GM12878 (cell line): ENCODE data around the gene TRIM56. TPM values are rescaled to one million over a fixed set of nuclear protein-coding genes. Genes with fewer than 3 reads are reported as not detected.
A peak's percentile ranks its signal among the peaks of the same experiment; 100 is the strongest.

Experiments used
- ATAC-seq: fragments of 200-7000 bp; cut with Tn5 transposase; 3 replicates; pipeline ENCODE4 v1.9.1; 2020; ENCODE audit warnings: mild to moderate bottlenecking, moderate library complexity
- BruUV-seq: library from RNA; stranded (reverse); fragments of 400-500 nt; replicated peaks from 2 replicates; lab custom pipeline; 2021; lab: Mats Ljungman, UMichigan
- CTCF ChIA-PET: fragments of 300-600 bp; sonication (Branson Sonifier 250); formaldehyde crosslinking; extraction: SDS; loops from one replicate; lab custom pipeline; 2021; ENCODE audit warnings: inconsistent platforms; lab: Yijun Ruan, JAX
- POLR2A ChIA-PET: fragments of 350-600 bp; formaldehyde crosslinking; extraction: SDS; loops from one replicate; lab custom pipeline; 2021; ENCODE audit warnings: inconsistent platforms; lab: Charles Lee
- RAD21 ChIA-PET: fragments of 300-600 bp; sonication (Branson Sonifier 250); formaldehyde crosslinking; loops from one replicate; lab custom pipeline; 2023; ENCODE audit warnings: antibody characterized with exemption; ENCODE audit not compliant: unreplicated experiment; lab: Charles Lee
- SMC1A ChIA-PET: fragments of 300-600 bp; sonication (Branson Sonifier 250); formaldehyde crosslinking; loops from one replicate; lab custom pipeline; 2023; ENCODE audit not compliant: unreplicated experiment, uncharacterized antibody; lab: Charles Lee
- DNase-seq: peaks from one replicate; pipeline ENCODE4 v3.0.0-alpha.2; 2011; ENCODE audit warnings: low read depth, low spot score
- FAIRE-seq: peaks from 3 replicates; lab custom pipeline; 2011; peaks lifted over from hg19 to GRCh38; lab: Jason Lieb, UNC
- H2AFZ ChIP-seq: 2 replicates; pipeline ENCODE4 v1.6.0; 2011; ENCODE audit warnings: low read depth, low read length, control low read depth; ENCODE audit not compliant: control insufficient read depth
- H3K27ac ChIP-seq: 2 replicates; pipeline ENCODE4 v1.5.1; 2011; ENCODE audit warnings: control low read depth; ENCODE audit not compliant: control insufficient read depth, insufficient read depth
- H3K27me3 ChIP-seq, 2 experiments: replicated peaks in 1 of 2; 2 replicates each; pipeline versions ENCODE4 v1.6.0 to v1.6.1; 2011; ENCODE audit warnings: low read length in 1 of 2; ENCODE audit not compliant: control insufficient read depth in 2 of 2, insufficient read depth in 2 of 2
- H3K36me3 ChIP-seq, 2 experiments: 2 replicates each; pipeline ENCODE4 v1.5.1; 2011; ENCODE audit warnings: low read length in 1 of 2; ENCODE audit not compliant: control insufficient read depth in 2 of 2, insufficient read depth in 2 of 2
- H3K4me1 ChIP-seq: 2 replicates; pipeline ENCODE4 v1.6.1; 2011; ENCODE audit warnings: mild to moderate bottlenecking, low read length, moderate library complexity, mixed read lengths; ENCODE audit not compliant: control insufficient read depth, insufficient read depth
- H3K4me2 ChIP-seq: 2 replicates; pipeline ENCODE4 v1.6.0; 2011; ENCODE audit warnings: control low read depth; ENCODE audit not compliant: control insufficient read depth, insufficient read depth
- H3K4me3 ChIP-seq: fragments of 200-600 bp; sonication (generic); 2 replicates; pipeline ENCODE4 v1.5.1; 2016
- H3K79me2 ChIP-seq: 2 replicates; pipeline ENCODE4 v1.6.0; 2011; ENCODE audit warnings: low read length; ENCODE audit not compliant: control insufficient read depth, insufficient read depth
- H3K9ac ChIP-seq: 2 replicates; pipeline ENCODE4 v1.8.0; 2011; ENCODE audit warnings: low read length, control low read depth, mixed read lengths; ENCODE audit not compliant: control insufficient read depth, insufficient read depth
- H3K9me3 ChIP-seq: replicated peaks from 3 replicates; pipeline ENCODE4 v1.5.1; 2011; ENCODE audit warnings: mild to moderate bottlenecking, low read length; ENCODE audit not compliant: control insufficient read depth, insufficient read depth
- H4K20me1 ChIP-seq: 2 replicates; pipeline ENCODE4 v1.6.0; 2011; ENCODE audit not compliant: control insufficient read depth, insufficient read depth
- BCL3 ChIP-seq: IDR thresholded peaks from 2 replicates; pipeline ENCODE4 v1.6.1; 2011; ENCODE audit warnings: borderline replicate concordance, low read depth, mild to moderate bottlenecking, moderate library complexity, low read length; ENCODE audit not compliant: insufficient read depth, poor library complexity, severe bottlenecking
- CBX3 ChIP-seq: fragments of 200-600 bp; sonication (generic); IDR thresholded peaks from 2 replicates; pipeline ENCODE4 v1.6.1; 2016; ENCODE audit warnings: low read depth, borderline replicate concordance
- IKZF1 ChIP-seq: fragments of 450-650 bp; conservative IDR thresholded peaks from 2 replicates; pipeline ENCODE4 v1.6.1; 2017; ENCODE audit warnings: antibody characterized with exemption, mild to moderate bottlenecking
- MEF2B ChIP-seq: fragments of 450-650 bp; IDR thresholded peaks from 2 replicates; pipeline ENCODE4 v1.6.1; 2018; ENCODE audit warnings: mild to moderate bottlenecking, moderate library complexity; ENCODE audit not compliant: partially characterized antibody, poor library complexity, severe bottlenecking
- NR2C1 ChIP-seq: fragments of 450-650 bp; IDR thresholded peaks from 2 replicates; pipeline ENCODE4 v1.6.1; 2017; ENCODE audit warnings: antibody characterized with exemption, mild to moderate bottlenecking, moderate library complexity
- PKNOX1 ChIP-seq: fragments of 450-650 bp; IDR thresholded peaks from 2 replicates; pipeline ENCODE4 v1.6.1; 2016; ENCODE audit warnings: mild to moderate bottlenecking
- RAD21 ChIP-seq: IDR thresholded peaks from 2 replicates; pipeline ENCODE4 v1.6.1; 2011; ENCODE audit warnings: mild to moderate bottlenecking, low read depth, low read length, moderate library complexity; ENCODE audit not compliant: insufficient read depth
- SMARCA5 ChIP-seq: fragments of 450-650 bp; IDR thresholded peaks from 2 replicates; pipeline ENCODE4 v1.6.1; 2017; ENCODE audit warnings: mild to moderate bottlenecking
- TBL1XR1 ChIP-seq: IDR thresholded peaks from 2 replicates; pipeline ENCODE4 v1.6.1; 2012; ENCODE audit warnings: low read depth, low read length, improper control_type of control experiment
- USF2 ChIP-seq: IDR thresholded peaks from 2 replicates; pipeline ENCODE4 v1.6.1; 2011; ENCODE audit warnings: low read depth, low read length, improper control_type of control experiment, borderline replicate concordance
- YY1 ChIP-seq: IDR thresholded peaks from 2 replicates; pipeline ENCODE4 v1.6.1; 2011; ENCODE audit warnings: low read depth, mild to moderate bottlenecking, low read length
- WGBS: methylation state at CpG from one replicate; pipeline ENCODE4 v1.1.6; 2016; ENCODE audit warnings: low lambda C conversion rate; ENCODE audit not compliant: insufficient replicate concordance, insufficient coverage; ENCODE audit errors: missing lambda C conversion rate; 5-methylcytosine and 5-hydroxymethylcytosine counted together
- in situ Hi-C: fragments of 300-500 bp; cut with MboI; formaldehyde crosslinking; loops from 9 replicates; pipeline ENCODE4 v1.14.3; 2018; ENCODE audit warnings: mixed read lengths
- intact Hi-C: fragments of 100-400 bp; cut with micrococcal nuclease; formaldehyde crosslinking; loops from one replicate; pipeline ENCODE4 v1.14.2; 2022; ENCODE audit not compliant: unreplicated experiment
- polyA plus RNA-seq, 11 experiments: library from polyadenylated mRNA; depleted of rRNA in 4 of 11; unstranded in 6 of 11; stranded (reverse) in 5 of 11; fragments of >200 nt; fragmentation: Nextera tagmentation in 4 of 11; fragmentation: Illumina TruSeq in 1 of 11; extraction: Ambion mirVana in 4 of 11; extraction: Trizol in 1 of 11; gene quantifications; 1 replicate in 1 of 11; 2 replicates in 10 of 11; pipeline versions ENCODE4 v1.2.1 to v1.2.3, GENCODE V29; 2011 to 2016; ENCODE audit warnings: inconsistent platforms in 2 of 11, missing spikeins in 2 of 11, low read depth in 1 of 11
- total RNA-seq, 4 experiments: library from RNA; depleted of rRNA in 3 of 4; stranded (reverse); fragments of >200 nt in 3 of 4; fragmentation: Illumina TruSeq in 1 of 4; extraction: Trizol in 1 of 4; gene quantifications; 2 replicates each; pipeline versions ENCODE4 v1.2.1 to v1.2.3, GENCODE V29; 2013 to 2021

TRIM56 gene
- total and polyA plus RNA-seq, 10 of the 15 experiments (the other 5 are each of a cell fraction or from before 2014, with no cell fraction given), result 3.2 to 37.5 (median 11.8) TPM

DNA sequence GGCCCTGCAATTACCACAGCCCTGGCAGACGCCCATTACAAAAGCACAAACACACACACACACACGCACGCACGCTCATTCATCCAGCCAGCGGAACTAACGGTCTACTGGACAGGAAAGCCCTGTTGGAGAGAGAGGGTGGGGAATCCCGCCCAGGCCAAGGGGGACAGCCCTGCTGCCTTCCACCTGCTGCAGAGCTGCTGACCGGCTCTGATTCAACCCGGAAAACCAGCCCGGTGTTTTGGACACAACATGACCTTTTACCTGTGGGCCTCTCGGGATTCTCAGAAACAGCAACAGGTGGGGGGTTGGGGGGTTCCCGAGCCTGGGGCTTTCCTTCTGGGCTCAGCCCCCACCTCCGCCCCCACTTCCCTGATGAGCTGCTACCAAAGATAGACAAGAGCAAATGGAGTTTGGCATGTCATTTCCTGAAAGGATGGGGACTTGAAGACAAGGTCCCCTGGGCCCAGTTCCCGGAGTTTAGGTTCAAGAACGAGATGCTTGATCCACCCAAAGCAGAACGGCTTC lies 23.1 kb downstream of the TRIM56 start (continued):
- TF ChIP-seq BCL3 (peak; percentile 52), RAD21 (no peak), MEF2B (peak; percentile 78), CBX3 (no peak), IKZF1 (peak; percentile 92), YY1 (no peak), USF2 (no peak), NR2C1 (peak; percentile 86), TBL1XR1 (peak; percentile 79)

GRCh38 chr7:101108961-101109360 lies 23.7 kb downstream of the TRIM56 start:
- Histone ChIP-seq H3K27ac (no peak overlapping the region), H4K20me1 (no peaks in the 10 kb centered on the region), H3K27me3 (no peaks in the 10 kb centered on the region), H3K4me1 (peaks cover 12% of the 10 kb centered on the region), H3K4me2 (no peak overlapping the region), H3K79me2 (no peaks in the 10 kb centered on the region), H3K4me3 (no peak overlapping the region), H3K9ac (no peak overlapping the region; the same call in 1 of the 2 replicates), H2AFZ (no peak overlapping the region), H3K36me3 (no peaks in the 10 kb centered on the region), H3K9me3 (no peaks in the 10 kb centered on the region)
- no peak for DNase-seq
- BruUV-seq, result no TSS peak
- WGBS, result 63% methylated on average over 7 of the region's 7 CpGs
- intact Hi-C loops (no loop called here), in situ Hi-C loops (no loop called here)
- ChIA-PET POLR2A (interaction anchor here (0.7 to 3.3 kb wide), 5 partner anchors 9 to 31 kb away, joined by 3 to 24 read pairs (median 4); partner anchors contain the start of gene TRIM56), SMC1A (interaction anchor here (0.8 to 1.5 kb wide), 6 partner anchors 11 to 84 kb away, joined by 3 to 8 read pairs (median 4); no protein-coding TSS in a partner anchor), CTCF (interaction anchor here (0.8 to 3.4 kb wide), 9 partner anchors 14 to 84 kb away, joined by 3 to 11 read pairs (median 4); partner anchors contain the start of gene TRIM56), RAD21 (interaction anchor here (0.7 to 2.0 kb wide), 5 partner anchors 14 to 34 kb away, joined by 3 to 14 read pairs (median 5); partner anchors contain the start of genes SERPINE1 and TRIM56)
- no peak for TF ChIP-seq PKNOX1
- TF ChIP-seq NR2C1, result no peak
- TF ChIP-seq SMARCA5, result 0 out of 2 replicates have a peak, but pooled peaks have one; percentile 1
- FAIRE-seq, result no peak
- ATAC-seq, result peak; percentile 38
